C4-2B (cell line): ENCODE measurements around the gene GPI.

Experiments used
- CTCF ChIP-seq: fragments of 450-650 bp; conservative IDR thresholded peaks from 2 replicates; pipeline ENCODE4 v1.5.1; 2017; ENCODE audit warnings: mild to moderate bottlenecking
- ZFX ChIP-seq: fragments of 450-650 bp; IDR thresholded peaks from 2 replicates; pipeline ENCODE4 v1.6.1; 2017

- no peak for TF ChIP-seq CTCF
- TF ChIP-seq ZFX = no peak
These were observed 22.9 kb upstream of the GPI start for GRCh38 chr19:34341935-34342680.
